Tibial artery (tissue), 4 donors: ENCODE data around the gene AKAP13.
A peak's percentile ranks its signal among the peaks of the same experiment; 100 is the strongest.

Experiments used
- DNase-seq, 2 donors: peaks; one replicate each; pipeline ENCODE4 v3.0.0-alpha.2; 2019
- H3K27ac ChIP-seq, 2 donors: fragments of 200-600 bp; sonication (generic) in 1 of 2; 1 replicate in 1 of 2; 2 replicates in 1 of 2; pipeline ENCODE4 v1.5.1; 2018 to 2019; ENCODE audit warnings: mild to moderate bottlenecking in 1 of 2
- H3K27me3 ChIP-seq, 2 donors: fragments of 200-600 bp; sonication (generic) in 1 of 2; one replicate each; pipeline versions ENCODE4 v1.5.1 to v1.6.0; 2016 to 2019
- H3K36me3 ChIP-seq, 3 donors: fragments of 200-600 bp; sonication (generic) in 2 of 3; one replicate each; pipeline ENCODE4 v1.5.1; 2016 to 2019; ENCODE audit warnings: mild to moderate bottlenecking in 2 of 3
- H3K4me1 ChIP-seq, 4 donors: fragments of 200-600 bp; sonication (generic) in 2 of 4; 1 replicate in 3 of 4; 2 replicates in 1 of 4; pipeline ENCODE4 v1.5.1; 2016 to 2019
- H3K4me3 ChIP-seq, 2 donors: fragments of 200-600 bp; sonication (generic) in 1 of 2; 1 replicate in 1 of 2; 2 replicates in 1 of 2; pipeline ENCODE4 v1.5.1; 2018 to 2019; ENCODE audit warnings: mild to moderate bottlenecking in 2 of 2
- H3K9me3 ChIP-seq, 3 donors: fragments of 200-600 bp; sonication (generic) in 1 of 3; one replicate each; pipeline ENCODE4 v1.5.1; 2016 to 2019
- intact Hi-C: fragments of 100-400 bp; cut with DNase I; formaldehyde crosslinking; loops from one replicate; pipeline ENCODE4 v1.15.0; 2023; ENCODE audit warnings: low total_unique reads
- TF ChIP-seq, protein P1 (sequence below), 2 experiments: fragments of 200-600 bp in 1 of 2; fragments of 450-650 bp in 1 of 2; IDR thresholded peaks; one replicate each; pipeline ENCODE4 v1.5.1; 2017 to 2019; ENCODE audit warnings: antibody characterized with exemption in 2 of 2, mild to moderate bottlenecking in 1 of 2, moderate library complexity in 1 of 2

AKAP13 gene

DNA sequence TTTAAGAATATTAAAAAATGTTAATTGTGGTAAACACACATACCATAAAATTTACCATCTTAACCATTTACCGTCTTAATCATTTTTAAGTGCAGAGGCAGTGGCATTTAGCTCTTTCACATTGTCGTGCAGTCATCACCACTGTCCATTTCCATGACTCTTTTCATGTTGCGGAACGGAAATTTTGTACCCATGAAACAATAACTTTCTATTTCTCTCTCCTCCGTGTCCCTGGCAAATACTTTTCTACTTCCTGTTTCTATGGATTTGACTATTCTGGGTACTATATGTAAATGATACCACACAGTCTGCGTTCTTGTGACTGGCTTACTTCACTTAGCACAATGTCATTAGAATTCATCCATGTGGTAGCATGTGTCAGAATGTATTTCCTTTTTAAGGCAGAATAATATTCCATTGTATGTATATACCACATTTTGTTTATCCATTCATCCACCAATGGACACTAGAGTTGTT lies 27.9 kb downstream of the AKAP13 start:
- Histone ChIP-seq H3K4me1 (peaks cover 0 to 58% (median 42%) of the 10 kb centered on the region in 4 donors), H3K27me3 (no peaks in the 10 kb centered on the region), H3K4me3 (no peak overlapping the region), H3K36me3 (no peaks in the 10 kb centered on the region), H3K9me3 (no peaks in the 10 kb centered on the region), H3K27ac (peak overlapping the region in 1 of 2 donors; percentile 33)
- intact Hi-C loops: no loop called here
- no peak for DNase-seq
- TF ChIP-seq, protein P1, sequence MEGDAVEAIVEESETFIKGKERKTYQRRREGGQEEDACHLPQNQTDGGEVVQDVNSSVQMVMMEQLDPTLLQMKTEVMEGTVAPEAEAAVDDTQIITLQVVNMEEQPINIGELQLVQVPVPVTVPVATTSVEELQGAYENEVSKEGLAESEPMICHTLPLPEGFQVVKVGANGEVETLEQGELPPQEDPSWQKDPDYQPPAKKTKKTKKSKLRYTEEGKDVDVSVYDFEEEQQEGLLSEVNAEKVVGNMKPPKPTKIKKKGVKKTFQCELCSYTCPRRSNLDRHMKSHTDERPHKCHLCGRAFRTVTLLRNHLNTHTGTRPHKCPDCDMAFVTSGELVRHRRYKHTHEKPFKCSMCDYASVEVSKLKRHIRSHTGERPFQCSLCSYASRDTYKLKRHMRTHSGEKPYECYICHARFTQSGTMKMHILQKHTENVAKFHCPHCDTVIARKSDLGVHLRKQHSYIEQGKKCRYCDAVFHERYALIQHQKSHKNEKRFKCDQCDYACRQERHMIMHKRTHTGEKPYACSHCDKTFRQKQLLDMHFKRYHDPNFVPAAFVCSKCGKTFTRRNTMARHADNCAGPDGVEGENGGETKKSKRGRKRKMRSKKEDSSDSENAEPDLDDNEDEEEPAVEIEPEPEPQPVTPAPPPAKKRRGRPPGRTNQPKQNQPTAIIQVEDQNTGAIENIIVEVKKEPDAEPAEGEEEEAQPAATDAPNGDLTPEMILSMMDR (IDR thresholded peaks at IDR 0.05): no peak

DNA sequence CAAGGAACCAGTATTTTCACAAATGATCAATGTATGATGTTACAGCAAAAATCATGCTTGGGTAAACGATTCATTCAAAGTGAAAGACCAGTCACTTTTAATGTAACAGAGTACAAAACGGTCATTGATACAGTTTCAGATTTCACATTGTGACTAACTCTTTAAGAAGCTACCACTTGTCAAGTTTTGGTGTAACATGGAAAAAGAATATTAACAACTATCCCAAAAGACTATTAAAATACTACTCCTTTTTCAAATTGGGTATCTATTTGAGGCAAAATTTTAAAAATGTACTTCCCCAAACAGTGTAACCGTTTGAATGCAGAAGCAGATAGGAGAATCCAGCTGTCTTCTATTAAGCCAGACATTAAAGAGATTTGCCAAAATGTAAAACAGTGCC lies 31.7 kb downstream of the AKAP13 start:
- TF ChIP-seq, protein P1 (IDR thresholded peaks at IDR 0.05): no peak
- Histone ChIP-seq H3K4me3 (no peak overlapping the region), H3K36me3 (no peaks in the 10 kb centered on the region), H3K27ac (no peak overlapping the region), H3K4me1 (peaks cover 0 to 32% (median 12%) of the 10 kb centered on the region in 4 donors), H3K9me3 (no peaks in the 10 kb centered on the region), H3K27me3 (no peaks in the 10 kb centered on the region)
- intact Hi-C loops: loop anchor here (10.0 kb wide), 1 partner anchor 117 kb away; no protein-coding TSS in a partner anchor
- no peak for DNase-seq

DNA sequence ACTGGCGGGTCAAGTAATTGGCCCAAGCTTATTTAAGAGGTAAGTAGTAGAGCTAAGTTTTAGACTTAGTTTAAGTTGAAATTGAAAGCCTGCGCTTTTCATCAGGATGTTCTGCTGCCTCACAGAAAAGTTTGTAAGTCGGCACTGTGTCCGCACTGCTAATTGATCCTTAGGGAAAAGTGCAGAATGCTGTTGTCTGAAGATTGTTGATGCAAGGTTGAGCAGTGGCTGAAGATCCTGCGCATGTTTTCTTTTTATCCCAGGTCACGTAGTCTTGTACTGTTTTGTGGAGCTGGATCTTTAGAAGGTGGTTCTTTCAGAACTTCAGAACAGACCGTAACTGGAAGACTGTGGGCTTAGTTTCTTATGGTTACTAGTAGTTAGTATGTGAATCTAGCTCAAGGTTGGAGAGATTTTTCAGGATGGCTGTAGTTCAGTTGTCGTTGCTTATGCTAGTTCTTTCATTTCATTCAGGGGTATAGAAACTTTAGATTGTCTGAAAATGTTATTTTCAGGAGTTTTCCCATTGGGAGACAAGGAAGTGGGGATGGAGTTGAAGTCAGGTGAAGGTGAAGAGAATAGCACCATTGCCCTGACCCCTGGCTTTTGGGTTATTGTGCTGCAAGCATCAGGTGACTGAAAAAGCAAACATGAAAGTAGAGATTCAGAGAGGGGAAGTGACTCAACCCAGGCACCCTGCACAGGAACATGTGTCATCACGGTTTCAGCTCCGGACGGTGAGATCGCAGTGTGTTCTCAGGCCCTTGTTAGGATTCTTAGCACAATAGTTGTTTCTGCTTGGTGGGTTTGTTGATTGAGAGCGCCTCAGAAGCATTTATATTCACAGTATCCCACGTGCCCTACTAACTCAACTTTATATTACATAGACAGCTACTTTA lies 32.8 kb downstream of the AKAP13 start:
- Histone ChIP-seq H3K4me1 (peaks cover 0 to 21% (median 3%) of the 10 kb centered on the region in 4 donors), H3K4me3 (no peak overlapping the region), H3K9me3 (no peaks in the 10 kb centered on the region), H3K27ac (no peak overlapping the region), H3K36me3 (no peaks in the 10 kb centered on the region), H3K27me3 (no peaks in the 10 kb centered on the region)
- intact Hi-C loops: loop anchor here (10.0 kb wide), 1 partner anchor 118 kb away; no protein-coding TSS in a partner anchor
- peak; percentile 70 to 78 for DNase-seq
- TF ChIP-seq, protein P1 (IDR thresholded peaks at IDR 0.05): no peak

DNA sequence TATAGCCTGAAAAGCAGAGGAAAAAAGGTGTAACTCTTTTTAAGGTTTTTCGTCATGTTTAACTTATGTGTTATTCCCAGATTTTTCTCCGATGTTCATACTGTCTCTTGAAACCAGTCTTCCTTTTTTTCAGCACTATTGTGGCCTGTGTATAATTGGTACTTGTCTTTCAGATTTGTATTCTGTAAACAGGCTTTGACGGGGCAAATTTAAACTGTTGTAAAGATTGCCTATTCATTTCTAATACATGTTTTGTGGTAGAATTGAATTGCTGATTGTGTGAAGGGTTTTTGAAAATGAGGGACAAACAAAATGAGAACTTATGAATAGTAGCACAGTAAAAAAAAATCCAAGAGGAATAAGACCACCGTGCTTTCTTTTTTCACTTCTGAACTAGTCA lies 33.6 kb downstream of the AKAP13 start:
- no peak for DNase-seq
- H3K27ac ChIP-seq: no peak overlapping the region
- peaks cover 0 to 14% (median 0%) of the 10 kb centered on the region in 4 donors for H3K4me1 ChIP-seq
- H3K27me3 ChIP-seq: no peaks in the 10 kb centered on the region
- TF ChIP-seq, protein P1 (IDR thresholded peaks at IDR 0.05): no peak
- no peaks in the 10 kb centered on the region for H3K9me3 ChIP-seq
- no peaks in the 10 kb centered on the region for H3K36me3 ChIP-seq
- intact Hi-C loops: loop anchor here (10.0 kb wide), 1 partner anchor 119 kb away; no protein-coding TSS in a partner anchor
- H3K4me3 ChIP-seq: no peak overlapping the region

DNA sequence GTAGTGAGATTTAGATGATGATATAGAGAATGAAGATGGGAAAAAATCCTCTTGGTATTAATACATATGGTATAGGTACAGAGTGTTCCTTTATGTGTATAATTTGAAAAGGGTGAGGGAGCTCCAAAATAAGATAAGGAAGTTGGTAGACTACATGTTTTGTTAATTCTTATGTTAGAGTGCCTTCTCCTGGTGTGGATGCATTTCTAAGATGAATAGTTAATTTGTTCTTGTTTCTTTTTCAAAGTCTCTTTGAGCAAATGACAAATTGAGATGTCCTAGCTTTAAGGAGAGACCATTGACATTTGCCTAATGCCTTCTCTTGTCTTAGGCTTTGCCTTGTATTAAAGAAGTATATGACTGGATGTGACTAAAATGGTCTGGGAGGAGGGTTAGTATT lies 34.1 kb downstream of the AKAP13 start:
- no peak for DNase-seq
- intact Hi-C loops: loop anchor here (10.0 kb wide), 1 partner anchor 120 kb away; no protein-coding TSS in a partner anchor
- H3K4me1 ChIP-seq: peaks cover 0 to 14% (median 0%) of the 10 kb centered on the region in 4 donors
- H3K9me3 ChIP-seq: no peaks in the 10 kb centered on the region
- no peaks in the 10 kb centered on the region for H3K27me3 ChIP-seq
- H3K27ac ChIP-seq: no peak overlapping the region
- TF ChIP-seq, protein P1 (IDR thresholded peaks at IDR 0.05): peak; percentile 15 to 19
- H3K4me3 ChIP-seq: no peak overlapping the region
- H3K36me3 ChIP-seq: no peaks in the 10 kb centered on the region
